Adrenal gland (tissue), 5 donors: Measurements from ENCODE around the gene ARHGEF28.

Experiments used
- CTCF ChIP-seq, 6 experiments: fragments of 450-650 bp in 4 of 6; fragments of 200-600 bp in 2 of 6; sonication (generic) in 1 of 6; IDR thresholded peaks; 1 replicate in 5 of 6; 2 replicates in 1 of 6; pipeline versions ENCODE4 v1.5.1 to v1.8.0; 2016 to 2021; ENCODE audit warnings: antibody characterized with exemption in 6 of 6, mild to moderate bottlenecking in 2 of 6, moderate library complexity in 1 of 6
- POLR2A ChIP-seq, 2 donors: fragments of 450-650 bp; IDR thresholded peaks; one replicate each; pipeline ENCODE4 v1.6.1; 2017; ENCODE audit warnings: antibody characterized with exemption in 2 of 2, mild to moderate bottlenecking in 2 of 2, moderate library complexity in 1 of 2
- donor health status: DM: no; HTN: no; CAD: no.

DNA sequence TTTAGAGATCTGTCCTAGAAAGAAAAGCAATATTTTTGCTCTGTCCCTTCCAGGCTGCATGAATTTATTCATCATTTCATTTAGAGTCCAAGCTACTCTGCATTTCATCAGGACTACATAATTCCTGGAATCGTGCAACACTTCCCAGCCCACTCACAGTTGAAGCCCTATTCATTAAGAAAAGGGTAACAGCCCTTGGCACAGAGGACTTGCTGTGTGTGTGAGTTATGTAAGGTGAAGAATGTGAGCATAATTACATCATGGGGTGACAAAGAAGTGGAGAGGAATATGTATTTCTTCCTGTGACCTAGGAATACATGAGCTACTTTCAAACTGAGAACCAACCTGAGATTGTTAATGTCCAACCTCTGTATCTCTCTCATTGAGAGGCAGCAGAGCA is 317.4 kb downstream of the ARHGEF28 start:
- TF ChIP-seq POLR2A (IDR thresholded peaks at IDR 0.05) (no peak), CTCF (IDR thresholded peaks at IDR 0.05) (no peak)
